ENCODE measurements around the gene ANOS1. TPM values are rescaled to one million over a fixed set of nuclear protein-coding genes. Genes with fewer than 3 reads are reported as not detected.

Gene ANOS1
- total RNA-seq, 4 donors from 2014 or later: 5.0 to 27.8 (median 13.0) TPM

DNA sequence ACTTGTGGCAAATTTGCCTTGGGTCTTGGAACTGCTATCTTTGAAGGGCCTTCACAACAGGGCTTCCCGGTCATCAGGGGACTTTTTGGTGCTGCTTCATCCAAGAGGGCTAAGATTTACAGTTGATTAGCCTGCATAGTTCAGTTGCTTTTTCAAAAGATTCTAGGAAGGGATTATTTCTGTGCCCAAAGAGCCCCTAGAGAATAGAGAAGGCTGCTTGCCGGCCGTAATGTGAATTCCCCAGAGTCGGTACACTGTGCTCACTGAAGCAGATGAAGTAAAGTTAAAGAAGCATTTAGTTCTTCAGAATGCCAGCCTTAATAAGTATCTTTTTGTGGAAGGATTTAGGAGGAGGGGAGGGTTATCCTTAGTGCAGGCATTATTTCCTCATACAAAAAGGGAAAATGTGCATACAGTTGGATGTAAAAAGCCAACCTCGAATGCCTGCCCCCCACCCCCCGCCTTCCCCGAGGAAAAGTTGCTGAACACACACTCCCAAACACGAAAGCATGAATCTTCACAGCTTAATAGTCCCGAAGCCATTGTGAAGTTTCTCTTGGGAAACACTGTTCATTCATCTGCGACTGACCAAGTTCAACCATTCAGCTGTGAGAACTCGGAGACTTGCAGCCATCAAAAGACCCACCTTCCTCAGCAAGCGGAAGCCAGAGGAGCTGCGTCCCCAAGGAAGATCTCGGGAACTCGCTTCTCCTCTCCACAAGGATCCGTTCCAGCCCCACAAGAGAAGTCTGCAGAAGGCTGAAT, 47.6 kb downstream of the ANOS1 start:
- no peak for DNase-seq
- intact Hi-C loops (cut with DNase I; ENCODE audit: low total_unique reads): no loop called here
- in situ Hi-C loops (cut with MboI; ENCODE audit: low sequenced_read_pairs in 4 of 4): no loop called here
- H3K27ac ChIP-seq: no peak overlapping the region
- no peaks in the 10 kb centered on the region for H3K4me1 ChIP-seq
- H3K36me3 ChIP-seq: no peaks in the 10 kb centered on the region
- no peak for ATAC-seq
- TF ChIP-seq POLR2A (IDR thresholded peaks at IDR 0.05): no peak
- TF ChIP-seq CTCF (IDR thresholded peaks at IDR 0.05 in 4 of 5, conservative IDR thresholded peaks at IDR 0.05 in 1 of 5): no peak
- no peaks in the 10 kb centered on the region for H3K9me3 ChIP-seq
- no peak overlapping the region for H3K4me3 ChIP-seq
- H3K27me3 ChIP-seq: no peaks in the 10 kb centered on the region

- in situ Hi-C loops (cut with MboI; ENCODE audit: low sequenced_read_pairs in 4 of 4) (no loop called here), intact Hi-C loops (cut with DNase I; ENCODE audit: low total_unique reads) (no loop called here)
- Histone ChIP-seq H3K27me3 (no peaks in the 10 kb centered on the region), H3K4me3 (no peak overlapping the region), H3K4me1 (no peaks in the 10 kb centered on the region), H3K27ac (no peak overlapping the region), H3K9me3 (no peaks in the 10 kb centered on the region), H3K36me3 (no peaks in the 10 kb centered on the region)
- DNase-seq (no peak), ATAC-seq (no peak)
- no peak for TF ChIP-seq POLR2A (IDR thresholded peaks at IDR 0.05)
- no peak for TF ChIP-seq CTCF (IDR thresholded peaks at IDR 0.05 in 4 of 5, conservative IDR thresholded peaks at IDR 0.05 in 1 of 5)
Observed at GRCh38 chrX:8683687-8684086, 48.2 kb downstream of the ANOS1 start.

DNA sequence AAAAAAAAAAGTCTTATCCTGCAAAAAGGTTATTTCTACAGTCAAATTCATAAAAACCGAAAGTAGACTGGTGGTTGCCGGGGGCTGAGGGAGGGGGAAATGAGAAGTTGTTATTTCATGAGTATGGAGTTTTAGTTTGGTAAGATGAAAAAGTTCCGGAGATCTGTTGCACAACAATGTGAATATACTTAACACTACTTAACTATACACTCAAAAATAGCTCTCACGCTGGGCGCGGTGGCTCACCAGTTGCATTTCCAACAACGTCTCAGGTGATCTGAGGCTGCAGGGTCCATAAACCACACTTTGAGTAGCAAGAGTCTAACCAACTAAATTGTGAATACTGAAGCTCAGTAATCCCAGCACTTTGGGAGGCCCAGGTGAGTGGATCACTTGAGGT, 52.4 kb downstream of the ANOS1 start:
- in situ Hi-C loops (cut with MboI; ENCODE audit: low sequenced_read_pairs in 4 of 4): no loop called here
- Histone ChIP-seq H3K4me3 (no peak overlapping the region), H3K9me3 (no peaks in the 10 kb centered on the region), H3K27me3 (no peaks in the 10 kb centered on the region), H3K4me1 (no peaks in the 10 kb centered on the region), H3K36me3 (no peaks in the 10 kb centered on the region), H3K27ac (no peak overlapping the region)
- TF ChIP-seq CTCF (IDR thresholded peaks at IDR 0.05 in 4 of 5, conservative IDR thresholded peaks at IDR 0.05 in 1 of 5) (no peak), POLR2A (IDR thresholded peaks at IDR 0.05) (no peak)
- ATAC-seq: no peak
- no peak for DNase-seq
- intact Hi-C loops (cut with DNase I; ENCODE audit: low total_unique reads): no loop called here

DNA sequence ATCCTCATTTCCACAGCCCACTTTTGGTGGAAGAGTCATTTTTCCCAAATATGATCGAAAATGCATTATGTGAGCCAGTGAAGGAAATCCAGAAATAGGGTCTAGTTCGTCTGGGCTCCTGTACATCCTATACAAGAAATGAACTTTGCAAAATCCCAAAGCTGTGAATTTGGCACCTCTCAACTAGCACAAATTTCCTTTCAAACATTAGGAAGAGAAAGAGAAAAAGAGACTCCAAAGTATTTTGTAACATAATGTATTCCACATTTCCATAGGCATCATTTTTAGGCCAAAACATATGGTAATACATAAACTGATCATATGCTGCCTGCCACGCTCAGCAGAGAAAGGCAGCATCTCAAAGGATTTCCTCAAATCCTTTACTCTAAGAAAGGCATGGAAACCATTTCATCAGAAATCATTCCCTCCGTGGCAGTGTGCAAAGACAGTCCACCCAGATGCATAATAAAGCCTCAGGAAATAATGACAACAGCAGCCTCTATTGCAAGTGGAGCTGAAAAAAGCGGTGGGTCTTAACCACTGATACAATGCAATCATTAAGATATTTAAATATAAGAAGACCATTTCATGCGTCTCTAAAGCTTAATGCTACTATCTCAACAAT, 56.8 kb downstream of the ANOS1 start:
- in situ Hi-C loops (cut with MboI; ENCODE audit: low sequenced_read_pairs in 4 of 4): no loop called here
- H3K9me3 ChIP-seq: no peaks in the 10 kb centered on the region
- DNase-seq (no peak), ATAC-seq (no peak)
- H3K27me3 ChIP-seq: no peaks in the 10 kb centered on the region
- no peak overlapping the region for H3K27ac ChIP-seq
- no peak overlapping the region for H3K4me3 ChIP-seq
- H3K36me3 ChIP-seq: no peaks in the 10 kb centered on the region
- intact Hi-C loops (cut with DNase I; ENCODE audit: low total_unique reads): no loop called here
- peaks cover 0 to 3% of the 10 kb centered on the region in 2 donors for H3K4me1 ChIP-seq
- no peak for TF ChIP-seq POLR2A (IDR thresholded peaks at IDR 0.05)
- TF ChIP-seq CTCF (IDR thresholded peaks at IDR 0.05 in 4 of 5, conservative IDR thresholded peaks at IDR 0.05 in 1 of 5): no peak
